SU-DHL-6 (cell line): ENCODE measurements around the gene EVI5.

Experiments used
- CTCF ChIP-seq: fragments of 200-600 bp; sonication (generic); IDR thresholded peaks from one replicate; pipeline ENCODE4 v1.5.1; 2017; ENCODE audit warnings: antibody characterized with exemption, mild to moderate bottlenecking, low read length, moderate library complexity; ENCODE audit not compliant: insufficient read depth, poor library complexity, severe bottlenecking
- EZH2phosphoT487 ChIP-seq: fragments of 200-600 bp; sonication (generic), shearing (Covaris generic); conservative IDR thresholded peaks from 2 replicates; pipeline ENCODE4 v1.6.1; 2018; ENCODE audit warnings: mild to moderate bottlenecking, antibody characterized with exemption, low read length, moderate library complexity, mixed read lengths

DNA sequence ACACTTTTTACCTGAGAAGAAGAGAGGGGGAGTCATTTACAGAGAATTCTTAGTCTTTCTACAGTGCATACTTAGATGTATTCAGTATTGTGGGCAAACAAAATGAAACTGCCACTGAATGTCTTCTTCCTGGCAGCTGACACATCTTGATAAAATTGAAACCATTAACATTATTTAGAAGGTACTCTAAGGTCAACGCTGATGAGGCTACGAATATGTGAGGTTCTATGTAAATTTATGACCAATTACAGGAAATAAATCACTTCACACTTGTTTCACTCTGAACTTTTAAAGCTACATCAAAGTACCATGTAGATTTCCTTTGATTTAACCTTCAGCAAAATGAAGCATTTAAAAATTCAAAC, 246.9 kb downstream of the EVI5 start:
- TF ChIP-seq CTCF (no peak), EZH2phosphoT487 (no peak)
